IPS-18c (cell line): ENCODE measurements around the gene KLK8.
"Not testable (repeated sequence)": the region's sequence is repeated elsewhere in the genome, so short reads cannot be mapped to it uniquely, and the experiment has no call there.

ENCODE experiments used
- H3K4me3 ChIP-seq: 2 replicates; pipeline ENCODE4 v1.7.0; 2013; ENCODE audit warnings: low read depth, mild to moderate bottlenecking, low read length, moderate library complexity; ENCODE audit not compliant: insufficient read depth
- H3K9me3 ChIP-seq: one replicate; pipeline ENCODE4 v1.6.1; 2013; ENCODE audit warnings: mild to moderate bottlenecking, low read length, moderate library complexity; ENCODE audit not compliant: control insufficient read depth, insufficient read depth

KLK8 gene

GRCh38 chr19:50972795-50973376, 28.5 kb downstream of the KLK8 start:
- no peak overlapping the region; the same call in 1 of the 2 replicates for H3K4me3 ChIP-seq
- peaks cover 2% of the 10 kb centered on the region for H3K9me3 ChIP-seq

- H3K9me3 ChIP-seq, H3K4me3 ChIP-seq: not testable (repeated sequence)
Observed at GRCh38 chr19:50969810-50970209, 31.6 kb downstream of the KLK8 start.

- Histone ChIP-seq H3K9me3 (peaks cover 2% of the 10 kb centered on the region), H3K4me3 (no peak within 1 kb of the TSS; the same call in 1 of the 2 replicates)
Observed at GRCh38 chr19:50969413-50969760, 32.0 kb downstream of the KLK8 start, which contains the start of gene KLK6. Gene KLK6, minus strand, starts transcription at chr19:50969591. Its CDS starts 1,487 bp downstream, at chr19:50968104.

- Histone ChIP-seq H3K4me3 (no peak overlapping the region; the same call in 1 of the 2 replicates), H3K9me3 (peaks cover 2% of the 10 kb centered on the region)
Observed at GRCh38 chr19:50968716-50969412, 32.5 kb downstream of the KLK8 start.

DNA sequence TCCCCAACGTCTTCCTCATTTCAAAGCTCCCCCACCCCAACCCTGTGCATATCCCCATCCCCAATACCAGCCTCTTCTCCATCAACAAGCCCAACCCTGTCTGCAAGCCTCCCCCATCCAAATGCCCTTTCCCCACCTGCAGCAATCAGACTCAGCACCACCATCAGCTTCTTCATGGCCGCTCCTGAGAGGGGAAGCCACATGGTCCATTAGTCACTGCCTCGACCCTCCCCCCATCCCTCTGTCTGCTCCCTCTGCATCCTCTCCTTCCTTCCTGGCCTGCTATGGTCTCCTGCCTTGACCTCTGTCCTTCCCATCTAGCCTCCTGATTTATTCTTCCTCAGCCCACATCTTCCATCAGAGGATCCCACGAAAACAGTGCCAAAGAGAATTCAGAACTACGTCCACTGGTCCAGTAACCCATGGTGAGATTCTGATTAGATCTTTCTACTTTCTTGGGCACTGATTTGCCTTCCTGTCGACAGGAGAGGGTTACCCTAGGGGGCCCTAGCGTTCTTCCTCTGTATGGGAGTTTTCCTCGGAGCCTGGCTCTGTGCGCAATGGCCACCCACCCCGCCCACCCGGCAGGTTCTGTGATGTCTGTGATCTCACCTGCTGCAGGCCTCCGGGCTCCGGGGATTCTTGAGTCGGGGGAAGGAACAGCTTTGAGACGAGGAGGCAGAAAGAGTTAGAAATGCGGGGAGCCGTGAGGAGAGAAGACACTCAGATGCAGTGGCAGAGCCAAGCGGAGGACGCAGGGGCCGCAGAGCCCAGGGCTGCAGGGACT, 33.3 kb downstream of the KLK8 start:
- Histone ChIP-seq H3K4me3 (no peak overlapping the region), H3K9me3 (peaks cover 2% of the 10 kb centered on the region)

DNA sequence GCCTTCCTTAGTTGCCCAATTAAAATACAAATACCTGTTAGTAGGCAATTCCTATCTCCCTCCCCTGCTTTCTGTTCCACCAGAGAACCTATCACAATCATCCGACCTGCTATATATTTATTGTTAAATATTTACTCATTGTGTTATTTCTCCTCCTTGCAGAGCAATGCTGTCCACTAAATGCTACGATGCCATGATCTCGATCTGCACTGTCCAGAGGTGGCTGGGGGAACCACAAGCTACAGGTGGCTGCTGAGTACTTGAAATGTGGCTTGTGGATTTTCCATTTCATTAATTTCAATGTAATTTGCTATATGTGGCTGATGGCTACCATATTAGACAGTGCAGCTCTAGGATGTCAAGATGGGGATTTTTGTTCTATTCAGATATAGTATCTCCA, 37.1 kb downstream of the KLK8 start:
- H3K4me3 ChIP-seq, result no peak overlapping the region

DNA sequence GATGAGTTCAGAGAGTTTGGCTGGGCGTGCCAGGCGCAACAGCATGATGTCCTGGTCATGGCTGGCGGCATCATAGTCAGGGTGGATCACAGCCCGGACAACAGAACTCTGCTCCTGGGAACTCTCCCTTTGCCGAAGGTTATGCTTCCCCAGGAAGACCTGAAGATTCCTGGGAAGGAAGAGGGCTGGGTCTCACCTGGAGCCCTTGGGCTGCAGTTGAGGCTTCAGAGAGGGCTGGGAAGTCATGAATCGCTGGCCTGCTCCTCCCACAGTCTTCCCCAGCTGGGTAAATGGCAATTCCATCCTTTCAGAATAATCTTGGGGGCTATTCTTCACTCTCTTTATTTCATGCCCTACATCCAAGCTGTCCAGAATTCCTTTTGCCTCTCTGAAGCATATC, 38.0 kb downstream of the KLK8 start:
- Histone ChIP-seq H3K9me3 (no peaks in the 10 kb centered on the region), H3K4me3 (no peak overlapping the region)

More for the DNA sequence above, 37.1 kb downstream of the KLK8 start:
- H3K9me3 ChIP-seq, result no peaks in the 10 kb centered on the region

DNA sequence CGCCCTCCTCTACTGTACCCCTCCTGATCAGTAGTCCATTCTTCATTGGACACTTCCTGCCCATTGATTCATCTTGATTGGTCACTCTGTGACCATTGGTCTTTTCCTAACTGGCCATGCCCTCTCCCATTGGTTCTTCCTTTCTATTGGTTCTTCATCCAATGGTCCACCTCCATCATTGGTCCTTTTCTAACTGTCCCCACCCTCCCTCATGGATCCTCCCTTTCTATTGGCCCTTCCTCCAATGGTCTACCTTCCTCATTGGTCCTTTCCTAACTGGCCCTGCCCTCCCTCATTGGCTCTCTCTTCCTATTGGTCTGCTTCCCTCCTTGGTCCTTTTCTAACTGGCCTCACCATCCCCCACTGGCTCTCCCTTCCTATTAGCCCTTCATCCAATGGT, 39.2 kb downstream of the KLK8 start:
- Histone ChIP-seq H3K4me3 (no peak overlapping the region), H3K9me3 (no peaks in the 10 kb centered on the region)

- Histone ChIP-seq H3K4me3 (no peak overlapping the region), H3K9me3 (no peaks in the 10 kb centered on the region)
Observed at GRCh38 chr19:50959731-50960500, 41.5 kb downstream of the KLK8 start.

DNA sequence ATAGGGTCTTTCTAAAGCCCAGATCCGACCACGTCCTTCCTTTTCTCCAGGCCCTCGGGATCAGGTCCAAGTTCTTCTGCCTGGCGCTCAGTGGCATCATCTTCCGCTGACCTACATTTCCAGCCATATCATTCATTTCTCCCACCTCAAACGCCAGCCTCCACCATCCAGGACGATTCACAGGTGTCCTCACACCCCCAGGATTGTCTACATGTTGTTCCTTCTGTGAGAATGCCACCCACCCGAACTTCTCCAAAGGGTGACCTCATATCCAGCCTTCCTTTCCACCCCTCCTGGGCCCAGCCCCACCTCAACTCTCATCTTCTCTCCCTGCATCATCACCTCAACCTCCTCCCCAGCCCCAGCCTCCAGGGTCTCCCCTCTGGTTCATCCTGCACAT, 43.8 kb downstream of the KLK8 start:
- no peak overlapping the region for H3K4me3 ChIP-seq
- H3K9me3 ChIP-seq, result no peaks in the 10 kb centered on the region

DNA sequence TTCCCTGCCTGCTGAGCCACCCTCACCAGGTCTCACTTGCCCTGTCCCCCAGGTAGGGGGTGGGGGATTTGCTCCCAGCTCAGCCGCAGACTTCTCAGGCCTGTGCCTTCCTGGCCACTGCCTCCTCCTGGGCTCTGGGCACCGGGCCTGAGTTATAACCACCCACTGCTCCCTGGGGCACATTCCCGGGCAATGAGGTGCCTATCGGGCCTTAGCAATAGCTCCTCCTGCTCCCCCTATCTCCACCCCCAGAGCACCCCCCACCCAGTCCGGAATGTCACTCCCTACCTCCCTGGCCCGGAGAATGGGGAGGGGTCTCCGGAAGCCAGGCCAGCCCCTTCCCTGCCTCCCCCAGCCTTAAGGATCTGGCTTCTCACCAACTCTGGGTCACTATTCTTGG, 48.5 kb downstream of the KLK8 start, which contains the start of gene KLK5:
KLK5 (minus strand) TSS at position 129 of the 400 bp plus-strand sequence. CDS start 381 bp downstream, outside the sequence.
- Histone ChIP-seq H3K9me3 (no peaks in the 10 kb centered on the region), H3K4me3 (no peak within 1 kb of the TSS; the same call in 1 of the 2 replicates)

GRCh38 chr19:50949861-50950260, 51.5 kb downstream of the KLK8 start:
- no peaks in the 10 kb centered on the region for H3K9me3 ChIP-seq
- no peak overlapping the region for H3K4me3 ChIP-seq

- H3K9me3 ChIP-seq, result no peaks in the 10 kb centered on the region
Observed at GRCh38 chr19:50947123-50947522, 54.3 kb downstream of the KLK8 start.

More at GRCh38 chr19:50947123-50947522, 54.3 kb downstream of the KLK8 start:
- H3K4me3 ChIP-seq, result no peak overlapping the region
